Uterus (tissue), 2 donors: ENCODE data around the gene NCMAP.

Source experiments
- POLR2A ChIP-seq, 2 donors: fragments of 450-650 bp; IDR thresholded peaks; one replicate each; pipeline ENCODE4 v1.6.1; 2016; ENCODE audit warnings: antibody characterized with exemption in 2 of 2, mild to moderate bottlenecking in 1 of 2, moderate library complexity in 1 of 2
- TF ChIP-seq, protein P1 (sequence below), 4 experiments: fragments of 200-600 bp in 2 of 4; fragments of 450-650 bp in 2 of 4; sonication (generic) in 2 of 4; IDR thresholded peaks; one replicate each; pipeline ENCODE4 v1.5.1; 2016 to 2019; ENCODE audit warnings: antibody characterized with exemption in 4 of 4, mild to moderate bottlenecking in 2 of 4, moderate library complexity in 1 of 4

DNA sequence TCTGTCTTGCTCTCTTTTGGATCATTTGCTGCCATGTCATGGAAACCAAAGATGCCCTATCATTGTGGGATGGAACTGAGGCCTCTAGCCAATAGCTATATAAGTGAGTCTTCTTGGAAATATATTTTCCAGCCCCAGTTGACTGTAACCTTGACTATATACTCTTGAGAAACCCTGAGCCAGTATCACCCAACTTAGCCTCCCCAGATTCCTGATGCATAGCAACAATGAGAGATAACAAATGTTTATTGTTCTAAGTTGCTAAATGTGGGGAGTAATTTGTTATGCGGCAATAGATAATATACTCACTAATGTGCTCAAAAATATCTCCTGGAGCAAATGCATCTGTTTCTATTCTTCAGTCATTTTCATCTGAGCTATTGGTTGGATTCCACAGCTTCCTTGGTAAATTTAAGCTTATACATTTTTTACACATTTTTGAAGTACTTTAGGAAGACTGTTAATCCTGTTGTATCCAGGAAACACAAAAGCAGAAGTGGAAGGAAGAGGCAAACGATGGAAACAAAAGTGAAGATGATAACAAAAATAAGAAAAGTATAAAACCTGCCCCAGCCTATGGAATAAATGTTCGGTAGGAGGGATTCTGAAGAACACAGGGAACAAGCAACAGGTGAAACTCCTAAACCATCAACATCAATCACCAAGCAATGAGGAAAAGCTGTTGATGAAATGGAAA is 80.9 kb downstream of the NCMAP start:
- TF ChIP-seq POLR2A (IDR thresholded peaks at IDR 0.05): no peak
- TF ChIP-seq, protein P1, sequence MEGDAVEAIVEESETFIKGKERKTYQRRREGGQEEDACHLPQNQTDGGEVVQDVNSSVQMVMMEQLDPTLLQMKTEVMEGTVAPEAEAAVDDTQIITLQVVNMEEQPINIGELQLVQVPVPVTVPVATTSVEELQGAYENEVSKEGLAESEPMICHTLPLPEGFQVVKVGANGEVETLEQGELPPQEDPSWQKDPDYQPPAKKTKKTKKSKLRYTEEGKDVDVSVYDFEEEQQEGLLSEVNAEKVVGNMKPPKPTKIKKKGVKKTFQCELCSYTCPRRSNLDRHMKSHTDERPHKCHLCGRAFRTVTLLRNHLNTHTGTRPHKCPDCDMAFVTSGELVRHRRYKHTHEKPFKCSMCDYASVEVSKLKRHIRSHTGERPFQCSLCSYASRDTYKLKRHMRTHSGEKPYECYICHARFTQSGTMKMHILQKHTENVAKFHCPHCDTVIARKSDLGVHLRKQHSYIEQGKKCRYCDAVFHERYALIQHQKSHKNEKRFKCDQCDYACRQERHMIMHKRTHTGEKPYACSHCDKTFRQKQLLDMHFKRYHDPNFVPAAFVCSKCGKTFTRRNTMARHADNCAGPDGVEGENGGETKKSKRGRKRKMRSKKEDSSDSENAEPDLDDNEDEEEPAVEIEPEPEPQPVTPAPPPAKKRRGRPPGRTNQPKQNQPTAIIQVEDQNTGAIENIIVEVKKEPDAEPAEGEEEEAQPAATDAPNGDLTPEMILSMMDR (IDR thresholded peaks at IDR 0.05): no peak
